SJCRH30 (cell line): ENCODE data around the gene SGPP1. TPM values are rescaled to one million over a fixed set of nuclear protein-coding genes. Genes with fewer than 3 reads are reported as not detected.
A peak's percentile ranks its signal among the peaks of the same experiment; 100 is the strongest.
"Not testable (repeated sequence)": the region's sequence is repeated elsewhere in the genome, so short reads cannot be mapped to it uniquely, and the experiment has no call there.

Experiments used
- DNase-seq, 2 experiments: peaks; one replicate each; pipeline ENCODE4 v3.0.0-alpha.2; 2015 to 2020
- H3K27ac ChIP-seq: fragments of 250-450 bp; sonication (Bioruptor Pico); 2 replicates; pipeline ENCODE4 v1.5.1; 2020; ENCODE audit warnings: mild to moderate bottlenecking, moderate library complexity
- H3K27me3 ChIP-seq: fragments of 250-450 bp; sonication (Bioruptor Pico); 2 replicates; pipeline ENCODE4 v1.5.1; 2020; ENCODE audit warnings: mild to moderate bottlenecking, moderate library complexity
- H3K36me3 ChIP-seq: fragments of 250-450 bp; sonication (Bioruptor Pico); 2 replicates; pipeline ENCODE4 v1.5.1; 2020; ENCODE audit warnings: mild to moderate bottlenecking, moderate library complexity
- H3K4me1 ChIP-seq: fragments of 250-450 bp; sonication (Bioruptor Pico); 2 replicates; pipeline ENCODE4 v1.5.1; 2020; ENCODE audit warnings: mild to moderate bottlenecking, moderate library complexity
- H3K4me3 ChIP-seq: fragments of 250-450 bp; sonication (Bioruptor Pico); 2 replicates; pipeline ENCODE4 v1.5.1; 2020; ENCODE audit warnings: mild to moderate bottlenecking, moderate library complexity
- H3K9me3 ChIP-seq: fragments of 250-450 bp; sonication (Bioruptor Pico); replicated peaks from 2 replicates; pipeline ENCODE4 v1.5.1; 2020; ENCODE audit warnings: mild to moderate bottlenecking, moderate library complexity
- total RNA-seq: library from RNA; depleted of rRNA; stranded (reverse); fragments of >200 nt; shearing (Covaris generic); gene quantifications from 2 replicates; pipeline ENCODE4 v1.2.3, GENCODE V29; 2014; rRNA removed

SGPP1 gene, protein sequence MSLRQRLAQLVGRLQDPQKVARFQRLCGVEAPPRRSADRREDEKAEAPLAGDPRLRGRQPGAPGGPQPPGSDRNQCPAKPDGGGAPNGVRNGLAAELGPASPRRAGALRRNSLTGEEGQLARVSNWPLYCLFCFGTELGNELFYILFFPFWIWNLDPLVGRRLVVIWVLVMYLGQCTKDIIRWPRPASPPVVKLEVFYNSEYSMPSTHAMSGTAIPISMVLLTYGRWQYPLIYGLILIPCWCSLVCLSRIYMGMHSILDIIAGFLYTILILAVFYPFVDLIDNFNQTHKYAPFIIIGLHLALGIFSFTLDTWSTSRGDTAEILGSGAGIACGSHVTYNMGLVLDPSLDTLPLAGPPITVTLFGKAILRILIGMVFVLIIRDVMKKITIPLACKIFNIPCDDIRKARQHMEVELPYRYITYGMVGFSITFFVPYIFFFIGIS
- 18.9 and 22.5 TPM in 2 replicates for total RNA-seq

DNA sequence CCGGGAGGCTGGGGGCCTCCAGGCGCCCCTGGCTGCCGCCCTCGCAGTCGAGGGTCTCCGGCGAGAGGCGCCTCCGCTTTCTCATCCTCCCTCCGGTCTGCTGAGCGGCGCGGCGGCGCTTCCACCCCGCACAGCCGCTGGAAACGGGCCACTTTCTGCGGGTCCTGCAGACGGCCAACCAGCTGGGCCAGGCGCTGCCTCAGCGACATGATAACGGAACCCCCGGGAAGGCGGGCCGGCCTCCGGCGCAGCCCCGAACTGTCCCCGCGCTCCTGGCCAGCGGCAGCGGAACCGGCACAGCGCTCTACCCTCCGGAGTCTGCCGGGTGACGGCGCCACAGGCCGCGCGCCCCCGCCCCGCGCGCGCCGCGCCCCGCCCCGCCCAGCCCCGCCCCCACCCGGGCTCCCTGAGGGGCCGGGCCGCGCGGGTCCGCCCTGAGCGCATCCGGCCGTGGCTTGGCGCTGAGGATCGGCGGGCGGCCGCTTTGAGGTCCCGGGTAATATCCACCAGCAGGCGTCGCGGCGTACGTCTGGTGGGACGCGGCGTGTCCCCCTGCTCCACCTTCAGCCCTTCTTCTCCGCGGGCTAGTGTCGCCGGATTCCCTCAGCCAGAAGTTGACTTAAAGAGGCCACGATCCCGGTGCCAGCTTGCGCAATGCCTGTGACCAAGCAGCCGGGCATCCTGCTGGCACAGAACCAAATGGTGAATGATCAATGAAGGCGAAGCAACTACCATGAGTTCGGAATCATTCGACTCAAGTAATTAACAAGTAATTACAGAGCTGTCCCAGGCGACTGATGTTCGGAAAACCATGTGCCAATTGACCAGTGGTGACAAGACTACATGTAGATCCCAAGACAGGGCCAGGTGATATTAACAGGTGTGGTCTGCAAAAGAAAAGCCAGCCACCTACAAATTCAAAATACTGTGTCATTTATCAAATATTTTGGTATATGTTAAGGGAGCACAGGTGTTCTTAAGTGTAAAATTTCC is at the start of gene SGPP1:
Gene SGPP1 (minus strand): TSS at position 330 of the 993 bp plus-strand sequence. CDS start 121 bp downstream, at position 209.
- H3K9me3 ChIP-seq, result no peaks in the 10 kb centered on the region
- H3K4me1 ChIP-seq, result no peaks in the 10 kb centered on the region
- peak within 1 kb of the TSS; percentile 60; the same call in 1 of the 2 replicates for H3K27ac ChIP-seq
- peak; percentile 77 to 83 for DNase-seq
- H3K27me3 ChIP-seq, result no peaks in the 10 kb centered on the region
- no peaks in the 10 kb centered on the region for H3K36me3 ChIP-seq
- H3K4me3 ChIP-seq, result peak within 1 kb of the TSS; percentile 99

DNA sequence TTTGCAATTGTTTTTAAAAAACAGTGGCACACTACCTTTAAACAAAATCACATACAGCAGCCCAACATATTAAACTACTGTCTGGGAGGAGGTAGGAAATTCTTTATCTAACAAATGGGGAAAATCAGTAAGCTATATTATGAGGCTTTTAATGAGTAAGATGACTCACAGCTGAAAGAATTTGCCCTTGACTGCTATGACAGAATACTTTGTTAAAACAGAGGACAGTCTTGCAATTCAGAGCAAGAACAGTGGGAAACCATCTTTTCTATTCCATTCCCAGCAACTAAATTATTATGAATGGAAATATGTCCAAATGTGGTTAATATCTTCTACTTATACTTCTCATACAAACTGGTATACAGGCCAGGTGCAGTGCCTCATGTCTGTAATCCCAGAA is 49.2 kb upstream of the SGPP1 start:
- Histone ChIP-seq H3K27ac (no peak overlapping the region), H3K27me3 (no peaks in the 10 kb centered on the region), H3K4me1 (peaks cover 2% of the 10 kb centered on the region; the same call in 1 of the 2 replicates), H3K9me3 (no peaks in the 10 kb centered on the region), H3K4me3 (no peak overlapping the region), H3K36me3 (no peaks in the 10 kb centered on the region)
- no peak for DNase-seq

GRCh38 chr14:63773504-63773903 is 45.6 kb upstream of the SGPP1 start:
- no peak overlapping the region for H3K4me3 ChIP-seq
- H3K27ac ChIP-seq, result no peak overlapping the region
- no peak for DNase-seq
- no peaks in the 10 kb centered on the region for H3K27me3 ChIP-seq
- H3K4me1 ChIP-seq, result peaks cover 2% of the 10 kb centered on the region; the same call in 1 of the 2 replicates
- no peaks in the 10 kb centered on the region for H3K9me3 ChIP-seq
- H3K36me3 ChIP-seq, result no peaks in the 10 kb centered on the region

DNA sequence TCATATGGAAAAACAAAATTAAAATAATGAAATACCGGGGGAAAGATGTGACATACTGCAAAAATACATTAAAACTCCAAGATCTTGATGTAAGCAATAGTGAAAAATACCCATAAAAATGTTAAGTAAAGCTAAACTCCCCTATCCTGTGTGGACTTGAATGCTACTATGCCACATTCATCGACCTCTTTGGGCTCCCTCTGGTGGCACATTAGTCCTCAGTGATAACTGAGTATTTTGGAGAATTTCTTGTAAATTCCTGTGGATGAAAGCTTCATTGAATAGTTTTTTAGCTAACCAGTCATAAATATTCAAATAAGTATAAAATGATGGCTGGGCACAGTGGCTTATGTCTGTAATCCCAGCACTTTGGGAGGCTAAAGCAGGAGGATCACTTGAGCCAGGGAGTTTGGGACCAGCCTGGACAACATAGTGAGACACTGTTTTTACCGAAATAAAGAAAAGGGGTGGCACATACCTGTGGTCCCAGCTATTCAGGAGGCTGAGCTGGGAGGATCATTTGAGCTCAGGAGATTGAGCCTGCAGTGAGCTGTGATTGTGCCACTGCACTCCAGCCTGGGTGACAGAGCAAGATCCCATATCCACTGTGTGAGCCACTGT is 42.4 kb upstream of the SGPP1 start:
- no peaks in the 10 kb centered on the region for H3K27me3 ChIP-seq
- no peaks in the 10 kb centered on the region for H3K9me3 ChIP-seq
- no peaks in the 10 kb centered on the region for H3K36me3 ChIP-seq
- no peak overlapping the region for H3K27ac ChIP-seq
- DNase-seq, result peak; percentile 32 to 60
- no peak overlapping the region for H3K4me3 ChIP-seq
- H3K4me1 ChIP-seq, result no peaks in the 10 kb centered on the region

GRCh38 chr14:63766611-63767010 is 38.7 kb upstream of the SGPP1 start:
- H3K27me3 ChIP-seq, result no peaks in the 10 kb centered on the region
- no peak overlapping the region for H3K4me3 ChIP-seq

DNA sequence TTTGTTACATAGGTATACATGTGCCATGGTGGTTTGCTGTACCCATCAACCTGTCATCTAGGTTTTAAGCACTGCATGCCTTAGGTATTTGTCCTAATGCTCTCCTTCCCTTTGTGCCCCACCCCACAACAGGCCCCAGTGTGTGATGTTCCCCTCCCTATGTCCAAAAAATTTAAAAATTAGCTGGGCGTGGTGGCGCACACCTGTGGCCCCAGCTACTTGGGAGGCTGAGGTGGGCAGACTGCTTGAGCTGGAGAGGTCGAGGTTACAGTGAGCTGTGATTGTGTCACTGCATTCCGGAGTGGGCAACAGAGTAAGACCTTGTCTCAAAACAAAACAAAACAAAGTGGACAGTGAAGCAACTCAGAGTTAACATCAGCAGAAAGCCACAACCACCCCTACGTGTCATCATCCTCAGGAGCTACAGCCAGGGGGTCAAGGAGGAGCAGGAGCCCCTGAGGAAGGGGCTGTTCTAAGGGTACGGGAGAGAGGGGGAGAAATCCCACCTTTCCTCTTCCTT is 36.8 kb upstream of the SGPP1 start:
- Histone ChIP-seq H3K36me3 (no peaks in the 10 kb centered on the region), H3K27ac (no peak overlapping the region), H3K4me1 (peaks cover 11% of the 10 kb centered on the region), H3K4me3 (no peak overlapping the region), H3K9me3 (no peaks in the 10 kb centered on the region), H3K27me3 (no peaks in the 10 kb centered on the region)
- DNase-seq, result no peak

More at GRCh38 chr14:63766611-63767010, 38.7 kb upstream of the SGPP1 start:
- Histone ChIP-seq H3K4me1 (peaks cover 7% of the 10 kb centered on the region), H3K36me3 (no peaks in the 10 kb centered on the region), H3K9me3 (no peaks in the 10 kb centered on the region), H3K27ac (no peak overlapping the region)
- DNase-seq, result no peak

- H3K4me3 ChIP-seq, result no peak overlapping the region
- H3K27me3 ChIP-seq, result no peaks in the 10 kb centered on the region
- peaks cover 11% of the 10 kb centered on the region for H3K4me1 ChIP-seq
- H3K9me3 ChIP-seq, result no peaks in the 10 kb centered on the region
- no peaks in the 10 kb centered on the region for H3K36me3 ChIP-seq
- H3K27ac ChIP-seq, result peak overlapping the region; percentile 32
- peak; percentile 55 to 78 for DNase-seq
These were observed 36.2 kb upstream of the SGPP1 start for GRCh38 chr14:63764103-63764502.

DNA sequence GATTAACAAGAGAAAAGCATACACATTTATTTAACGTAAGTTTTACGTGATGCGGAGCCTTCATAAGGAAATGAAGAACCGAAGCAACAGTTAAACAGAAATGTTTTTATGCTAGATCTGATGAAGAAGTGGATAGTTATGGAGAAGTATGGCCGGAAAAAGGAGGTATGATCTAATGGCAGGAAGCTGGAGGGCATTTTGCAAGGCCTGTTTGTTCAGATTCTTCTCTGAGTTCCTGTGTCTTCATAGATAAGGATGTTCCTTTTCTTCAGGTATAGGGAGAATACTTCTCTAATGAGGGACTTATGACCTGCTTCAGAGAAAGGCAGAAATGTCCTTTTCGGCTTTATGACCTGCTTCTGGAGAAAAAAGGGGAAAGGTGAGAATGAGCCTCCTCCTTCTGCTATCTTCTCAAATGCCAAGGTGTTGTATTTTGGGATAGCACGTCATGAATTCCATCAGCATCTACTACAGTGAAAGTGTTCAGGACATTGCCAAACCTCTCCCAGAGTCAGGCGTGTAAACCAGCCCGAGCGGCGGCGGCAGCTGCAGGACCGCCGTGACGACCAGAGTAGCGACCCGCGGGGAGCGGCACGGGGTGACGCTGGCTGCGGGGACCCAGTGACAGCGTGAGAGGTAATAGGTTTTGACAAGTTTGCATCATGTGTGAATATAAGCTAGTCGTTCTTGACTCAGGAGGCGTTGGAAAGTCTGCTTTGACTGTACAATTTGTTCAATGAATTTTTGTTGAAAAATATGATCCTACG is 33.7 kb upstream of the SGPP1 start:
- peak; percentile 75 to 82 for DNase-seq
- peak overlapping the region; percentile 48 for H3K4me3 ChIP-seq
- no peaks in the 10 kb centered on the region for H3K9me3 ChIP-seq
- H3K27me3 ChIP-seq, result no peaks in the 10 kb centered on the region
- peak overlapping the region; percentile 17; the same call in 1 of the 2 replicates for H3K27ac ChIP-seq
- H3K4me1 ChIP-seq, result peaks cover 11% of the 10 kb centered on the region
- no peaks in the 10 kb centered on the region for H3K36me3 ChIP-seq

- Histone ChIP-seq H3K36me3 (no peaks in the 10 kb centered on the region), H3K27ac (no peak overlapping the region), H3K27me3 (no peaks in the 10 kb centered on the region), H3K9me3 (no peaks in the 10 kb centered on the region), H3K4me3 (no peak overlapping the region), H3K4me1 (peaks cover 11% of the 10 kb centered on the region)
- DNase-seq, result no peak
These were observed 32.1 kb upstream of the SGPP1 start for GRCh38 chr14:63760014-63760413.

DNA sequence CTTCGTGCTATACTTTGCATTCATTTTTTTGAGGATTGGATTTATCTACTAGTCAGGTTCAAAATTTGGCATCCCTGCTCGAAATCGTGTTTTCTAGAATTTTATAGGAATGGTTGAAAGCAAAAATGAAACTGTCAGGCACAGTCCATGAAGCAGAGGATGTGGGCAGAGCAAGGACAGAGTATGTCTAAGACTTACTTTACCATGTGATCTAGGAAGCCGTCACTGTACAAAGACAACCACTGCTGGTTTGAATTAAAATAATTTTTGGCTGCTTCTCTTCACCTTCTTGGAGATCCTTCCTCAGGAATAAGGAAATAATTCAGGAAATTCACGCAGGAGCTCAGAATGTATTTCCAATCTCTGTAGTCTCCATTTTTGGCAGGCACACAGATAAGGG is 31.6 kb upstream of the SGPP1 start:
- H3K27ac ChIP-seq, result no peak overlapping the region
- H3K9me3 ChIP-seq, result no peaks in the 10 kb centered on the region
- no peaks in the 10 kb centered on the region for H3K36me3 ChIP-seq
- H3K4me1 ChIP-seq, result peaks cover 8% of the 10 kb centered on the region; the same call in 1 of the 2 replicates
- no peak overlapping the region for H3K4me3 ChIP-seq
- no peaks in the 10 kb centered on the region for H3K27me3 ChIP-seq
- no peak for DNase-seq

- no peak overlapping the region for H3K27ac ChIP-seq
- DNase-seq, result no peak
- peaks cover 15% of the 10 kb centered on the region; the same call in 1 of the 2 replicates for H3K4me1 ChIP-seq
- no peaks in the 10 kb centered on the region for H3K9me3 ChIP-seq
- no peaks in the 10 kb centered on the region for H3K36me3 ChIP-seq
- no peak overlapping the region for H3K4me3 ChIP-seq
- H3K27me3 ChIP-seq, result no peaks in the 10 kb centered on the region
These were observed 29.3 kb upstream of the SGPP1 start for GRCh38 chr14:63757211-63757610.

GRCh38 chr14:63752449-63753169 is 24.7 kb upstream of the SGPP1 start:
- peak; percentile 83 to 88 for DNase-seq
- Histone ChIP-seq H3K4me1 (peaks cover 11% of the 10 kb centered on the region; the same call in 1 of the 2 replicates), H3K27me3 (no peaks in the 10 kb centered on the region), H3K4me3 (peak overlapping the region; percentile 30), H3K36me3 (no peaks in the 10 kb centered on the region), H3K9me3 (no peaks in the 10 kb centered on the region), H3K27ac (peak overlapping the region; percentile 91)

DNA sequence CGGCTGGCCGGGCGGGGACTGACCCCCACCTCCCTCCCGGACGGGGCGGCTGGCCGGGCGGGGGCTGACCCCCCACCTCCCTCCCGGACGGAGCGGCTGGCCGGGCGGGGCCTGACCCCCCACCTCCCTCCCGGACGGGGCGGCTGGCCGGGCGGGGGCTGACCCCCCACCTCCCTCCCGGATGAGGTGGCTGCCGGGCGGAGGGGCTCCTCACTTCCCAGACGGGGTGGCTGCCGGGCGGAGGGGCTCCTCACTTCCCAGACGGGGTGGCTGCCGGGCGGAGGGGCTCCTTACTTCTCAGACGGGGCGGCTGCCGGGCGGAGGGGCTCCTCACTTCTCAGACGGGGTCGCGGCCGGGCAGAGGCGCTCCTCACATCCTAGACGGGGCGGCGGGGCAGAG is 23.2 kb upstream of the SGPP1 start:
- H3K27ac ChIP-seq, DNase-seq, H3K4me3 ChIP-seq, H3K9me3 ChIP-seq, H3K27me3 ChIP-seq, H3K36me3 ChIP-seq: not testable (repeated sequence)
- peaks cover 11% of the 10 kb centered on the region; the same call in 1 of the 2 replicates for H3K4me1 ChIP-seq
